ENCODE measurements around the gene PRPF6.

Gene PRPF6

DNA sequence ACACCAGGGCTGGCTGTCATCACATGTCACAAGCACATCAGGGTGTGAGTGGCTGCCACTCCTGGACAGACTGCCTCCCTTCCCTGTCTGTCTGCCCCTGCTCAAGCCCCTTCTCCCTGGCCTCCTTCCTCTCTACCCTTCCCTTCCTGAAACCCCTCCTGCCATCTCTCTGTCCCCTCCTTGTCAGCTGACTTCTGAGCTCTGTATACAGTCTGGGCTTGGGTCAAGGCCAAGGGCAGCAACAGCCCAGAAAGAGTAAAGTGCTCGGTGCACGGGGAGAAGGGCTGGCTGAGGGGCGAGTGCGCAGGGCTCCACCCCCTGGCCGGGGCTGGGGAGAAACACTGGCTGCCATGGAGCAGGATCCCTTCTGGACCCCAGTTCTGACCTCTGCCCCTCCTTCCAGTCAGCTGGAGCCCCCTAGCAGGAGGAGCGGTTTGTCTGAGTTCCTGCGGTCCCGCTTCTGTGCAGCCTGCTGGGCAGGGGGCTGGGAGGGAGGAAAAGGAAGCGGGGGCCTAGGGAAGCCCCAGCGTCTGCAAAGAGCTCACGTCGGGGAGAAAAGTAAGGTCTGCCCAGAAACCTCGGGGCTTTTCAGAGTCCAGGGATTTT is 101.3 kb downstream of the PRPF6 start:
- H3K27me3 Mint-ChIP-seq = no peaks in the 10 kb centered on the region
- peak overlapping the region; percentile 80 for H3K4me3 Mint-ChIP-seq
- peaks cover 28 to 40% of the 10 kb centered on the region in 2 donors for H3K4me1 Mint-ChIP-seq (ENCODE audit: low read depth in 2 of 2)
- DNase-seq (no peak), ATAC-seq (replicated peaks) (no peak)
- no peaks in the 10 kb centered on the region for H3K9me3 Mint-ChIP-seq
- H3K36me3 Mint-ChIP-seq (ENCODE audit: insufficient read depth) = peaks cover 16% of the 10 kb centered on the region
- peak overlapping the region; percentile 72 for H3K27ac Mint-ChIP-seq
